GM23338 (cell line): ENCODE measurements around the gene TBC1D5. TPM values are rescaled to one million over a fixed set of nuclear protein-coding genes. Genes with fewer than 3 reads are reported as not detected.

Source experiments
- ATAC-seq: fragments of 200-7000 bp; cut with Tn5 transposase; 3 replicates; pipeline ENCODE4 v1.9.1; 2020
- DNase-seq: peaks from one replicate; pipeline ENCODE4 v3.0.0-alpha.2; 2015; ENCODE audit warnings: low spot score
- H2AFZ ChIP-seq: fragments of 200-600 bp; sonication (generic); 2 replicates; pipeline ENCODE4 v1.8.0; 2016; ENCODE audit warnings: antibody characterized with exemption, mild to moderate bottlenecking, moderate library complexity
- H3F3A ChIP-seq: fragments of 200-600 bp; sonication (generic); replicated peaks from 2 replicates; pipeline ENCODE4 v1.8.0; 2017; ENCODE audit warnings: antibody characterized with exemption, mixed run types, low read depth
- H3K27ac ChIP-seq: fragments of 200-600 bp; sonication (generic); 2 replicates; pipeline ENCODE4 v1.6.1; 2016; ENCODE audit warnings: low read depth
- H3K27me3 ChIP-seq: fragments of 200-600 bp; sonication (generic); 2 replicates; pipeline ENCODE4 v1.8.0; 2016; ENCODE audit warnings: mild to moderate bottlenecking, mixed run types, moderate library complexity; ENCODE audit not compliant: insufficient read depth
- H3K36me3 ChIP-seq: fragments of 200-600 bp; sonication (generic); 2 replicates; pipeline ENCODE4 v1.8.0; 2016; ENCODE audit warnings: mild to moderate bottlenecking; ENCODE audit not compliant: insufficient read depth
- H3K4me1 ChIP-seq: fragments of 200-600 bp; sonication (generic); 2 replicates; pipeline ENCODE4 v1.8.0; 2016; ENCODE audit warnings: mild to moderate bottlenecking, moderate library complexity; ENCODE audit not compliant: insufficient read depth
- H3K4me2 ChIP-seq: fragments of 200-600 bp; sonication (generic); 2 replicates; pipeline ENCODE4 v1.7.1; 2017; ENCODE audit warnings: mixed run types
- H3K4me3 ChIP-seq: fragments of 200-600 bp; sonication (generic); 2 replicates; pipeline ENCODE4 v1.6.1; 2016; ENCODE audit warnings: mixed run types
- H3K79me2 ChIP-seq: fragments of 200-600 bp; sonication (generic); replicated peaks from 2 replicates; pipeline ENCODE4 v1.8.0; 2017; ENCODE audit warnings: mild to moderate bottlenecking; ENCODE audit not compliant: insufficient read depth
- H3K9me2 ChIP-seq: fragments of 200-600 bp; sonication (generic); 2 replicates; pipeline ENCODE4 v1.8.0; 2017; ENCODE audit not compliant: insufficient read depth
- H4K20me1 ChIP-seq: fragments of 200-600 bp; sonication (generic); replicated peaks from 2 replicates; pipeline ENCODE4 v1.8.0; 2017; ENCODE audit warnings: mild to moderate bottlenecking; ENCODE audit not compliant: insufficient read depth
- H3K27ac Mint-ChIP-seq: 2 replicates; pipeline ENCODE4 v1.8.0; 2020; ENCODE audit warnings: inconsistent platforms, mild to moderate bottlenecking, moderate library complexity, mixed read lengths
- H3K27me3 Mint-ChIP-seq: 3 replicates; pipeline ENCODE4 v1.8.0; 2022; ENCODE audit warnings: low read depth, mild to moderate bottlenecking, moderate library complexity, mixed read lengths, inconsistent platforms; ENCODE audit not compliant: insufficient read depth, poor library complexity
- H3K36me3 Mint-ChIP-seq: 3 replicates; pipeline ENCODE4 v1.8.0; 2021; ENCODE audit warnings: low read depth, mild to moderate bottlenecking, inconsistent platforms, moderate library complexity, mixed read lengths
- H3K4me1 Mint-ChIP-seq: 3 replicates; pipeline ENCODE4 v1.8.0; 2020; ENCODE audit warnings: mild to moderate bottlenecking, inconsistent platforms, mixed read lengths
- H3K4me3 Mint-ChIP-seq: 3 replicates; pipeline ENCODE4 v1.8.0; 2021; ENCODE audit warnings: moderate library complexity, mild to moderate bottlenecking, inconsistent platforms, mixed read lengths
- H3K9me3 Mint-ChIP-seq: 3 replicates; pipeline ENCODE4 v1.8.0; 2020; ENCODE audit warnings: moderate library complexity, mild to moderate bottlenecking, inconsistent platforms, mixed read lengths
- CREB1 ChIP-seq: fragments of 250-450 bp; sonication (Bioruptor Pico); IDR thresholded peaks from 2 replicates; pipeline ENCODE4 v1.5.0; 2020; ENCODE audit warnings: low read depth, mild to moderate bottlenecking, moderate library complexity
- EZH2 ChIP-seq: fragments of 200-600 bp; sonication (generic); IDR thresholded peaks from one replicate; pipeline ENCODE4 v1.8.0; 2017; ENCODE audit warnings: antibody characterized with exemption, mild to moderate bottlenecking, low read depth; ENCODE audit not compliant: unreplicated experiment
- EZH2phosphoT487 ChIP-seq: fragments of 200-600 bp; sonication (generic); IDR thresholded peaks from one replicate; pipeline ENCODE4 v1.8.1; 2018; ENCODE audit warnings: antibody characterized with exemption; ENCODE audit not compliant: unreplicated experiment
- JUNB ChIP-seq: IDR thresholded peaks from one replicate; pipeline ENCODE4 v1.6.1; 2016; ENCODE audit warnings: antibody characterized with exemption; ENCODE audit not compliant: unreplicated experiment
- POLR2AphosphoS5 ChIP-seq: IDR thresholded peaks from 2 replicates; pipeline ENCODE4 v1.6.1; 2016; ENCODE audit warnings: antibody characterized with exemption, low read depth
- STAT1 ChIP-seq: IDR thresholded peaks from one replicate; pipeline ENCODE4 v1.6.1; 2016; ENCODE audit warnings: antibody characterized with exemption; ENCODE audit not compliant: unreplicated experiment
- ZNF114 ChIP-seq: fragments of 250-450 bp; sonication (Bioruptor Pico); IDR thresholded peaks from 2 replicates; pipeline ENCODE4 v1.5.0; 2020; ENCODE audit warnings: mild to moderate bottlenecking, moderate library complexity
- polyA plus RNA-seq: library from polyadenylated mRNA; unstranded; fragments of >200 nt; fragmentation: Nextera tagmentation; extraction: Ambion mirVana; gene quantifications from 2 replicates; pipeline ENCODE4 v1.2.1, GENCODE V29; 2016
- total RNA-seq: library from RNA; depleted of rRNA; stranded (reverse); fragments of >200 nt; shearing (Covaris generic); gene quantifications from 2 replicates; pipeline ENCODE4 v1.2.3, GENCODE V29; 2014
- TF ChIP-seq, protein P1 (sequence below), 2 experiments: fragments of 200-600 bp in 1 of 2; sonication (generic) in 1 of 2; conservative IDR thresholded peaks; 2 replicates each; pipeline versions ENCODE4 v1.5.1 to v1.6.1; 2016 to 2017; ENCODE audit warnings: antibody characterized with exemption in 2 of 2, low read depth in 2 of 2, mild to moderate bottlenecking in 2 of 2, moderate library complexity in 1 of 2
- TF ChIP-seq, protein P2 (sequence below): fragments of 250-450 bp; sonication (Bioruptor Pico); IDR thresholded peaks from 2 replicates; pipeline ENCODE4 v1.5.0; 2020; ENCODE audit warnings: mild to moderate bottlenecking, moderate library complexity
- TF ChIP-seq, protein P3 (sequence below): IDR thresholded peaks from 2 replicates; pipeline ENCODE4 v1.6.1; 2016; ENCODE audit warnings: antibody characterized with exemption

Gene TBC1D5
- total and polyA plus RNA-seq, 2 experiments from 2014 or later: 21.8 to 48.1 TPM

DNA sequence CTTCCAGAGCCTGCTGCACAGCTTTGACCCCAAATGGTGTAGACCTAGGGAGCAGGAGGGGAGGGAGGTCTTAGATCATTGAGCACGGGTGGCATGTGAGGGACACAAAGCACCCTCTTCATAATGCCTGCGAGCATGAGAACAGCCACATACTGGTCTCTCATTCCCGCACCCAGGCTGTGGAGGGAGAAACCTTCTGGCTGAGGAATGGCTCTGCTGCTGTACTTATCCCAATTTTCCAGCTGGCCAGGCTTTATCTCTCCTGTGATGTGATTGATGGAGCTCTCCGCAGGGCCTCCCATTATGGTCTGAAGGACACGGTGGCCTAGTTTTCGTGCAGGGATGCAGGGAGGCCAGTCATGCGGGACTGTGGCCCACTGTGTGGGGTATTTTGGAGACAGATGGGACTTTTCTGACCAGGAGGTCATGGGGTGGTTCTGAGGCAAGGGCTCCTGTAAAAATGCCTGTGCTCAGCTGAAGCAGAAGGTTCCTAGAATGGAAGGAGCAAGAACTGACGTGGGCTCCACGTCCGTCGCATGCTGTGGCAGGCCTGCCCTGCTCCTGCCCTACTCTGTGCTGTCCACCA is 606.2 kb downstream of the TBC1D5 start:
- Histone ChIP-seq H3K4me3 (no peak overlapping the region), H3K4me1 (no peaks in the 10 kb centered on the region), H3K79me2 (no peaks in the 10 kb centered on the region), H3K27me3 (no peaks in the 10 kb centered on the region), H3K9me2 (peaks cover 11% of the 10 kb centered on the region), H4K20me1 (no peaks in the 10 kb centered on the region), H3K4me2 (no peak overlapping the region), H2AFZ (no peak overlapping the region), H3F3A (no peaks in the 10 kb centered on the region), H3K27ac (no peak overlapping the region), H3K36me3 (no peaks in the 10 kb centered on the region)
- H3K4me3 Mint-ChIP-seq: no peak overlapping the region
- no peak overlapping the region for H3K27ac Mint-ChIP-seq
- no peak for DNase-seq
- H3K9me3 Mint-ChIP-seq: peaks cover 4% of the 10 kb centered on the region; the same call in 2 of the 3 replicates
- no peak for ATAC-seq
- H3K36me3 Mint-ChIP-seq: no peaks in the 10 kb centered on the region
- H3K27me3 Mint-ChIP-seq: peaks cover 5% of the 10 kb centered on the region
- H3K4me1 Mint-ChIP-seq: peaks cover 6% of the 10 kb centered on the region
- TF ChIP-seq EZH2phosphoT487 (no peak), JUNB (no peak), POLR2AphosphoS5 (no peak), STAT1 (no peak), CREB1 (CRISPR knock-in tag) (no peak), ZNF114 (CRISPR knock-in tag) (no peak), EZH2 (no peak)
- TF ChIP-seq, protein P1, sequence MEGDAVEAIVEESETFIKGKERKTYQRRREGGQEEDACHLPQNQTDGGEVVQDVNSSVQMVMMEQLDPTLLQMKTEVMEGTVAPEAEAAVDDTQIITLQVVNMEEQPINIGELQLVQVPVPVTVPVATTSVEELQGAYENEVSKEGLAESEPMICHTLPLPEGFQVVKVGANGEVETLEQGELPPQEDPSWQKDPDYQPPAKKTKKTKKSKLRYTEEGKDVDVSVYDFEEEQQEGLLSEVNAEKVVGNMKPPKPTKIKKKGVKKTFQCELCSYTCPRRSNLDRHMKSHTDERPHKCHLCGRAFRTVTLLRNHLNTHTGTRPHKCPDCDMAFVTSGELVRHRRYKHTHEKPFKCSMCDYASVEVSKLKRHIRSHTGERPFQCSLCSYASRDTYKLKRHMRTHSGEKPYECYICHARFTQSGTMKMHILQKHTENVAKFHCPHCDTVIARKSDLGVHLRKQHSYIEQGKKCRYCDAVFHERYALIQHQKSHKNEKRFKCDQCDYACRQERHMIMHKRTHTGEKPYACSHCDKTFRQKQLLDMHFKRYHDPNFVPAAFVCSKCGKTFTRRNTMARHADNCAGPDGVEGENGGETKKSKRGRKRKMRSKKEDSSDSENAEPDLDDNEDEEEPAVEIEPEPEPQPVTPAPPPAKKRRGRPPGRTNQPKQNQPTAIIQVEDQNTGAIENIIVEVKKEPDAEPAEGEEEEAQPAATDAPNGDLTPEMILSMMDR (conservative IDR thresholded peaks at IDR 0.05; ENCODE audit: low read depth in 2 of 2): no peak
- TF ChIP-seq, protein P2, sequence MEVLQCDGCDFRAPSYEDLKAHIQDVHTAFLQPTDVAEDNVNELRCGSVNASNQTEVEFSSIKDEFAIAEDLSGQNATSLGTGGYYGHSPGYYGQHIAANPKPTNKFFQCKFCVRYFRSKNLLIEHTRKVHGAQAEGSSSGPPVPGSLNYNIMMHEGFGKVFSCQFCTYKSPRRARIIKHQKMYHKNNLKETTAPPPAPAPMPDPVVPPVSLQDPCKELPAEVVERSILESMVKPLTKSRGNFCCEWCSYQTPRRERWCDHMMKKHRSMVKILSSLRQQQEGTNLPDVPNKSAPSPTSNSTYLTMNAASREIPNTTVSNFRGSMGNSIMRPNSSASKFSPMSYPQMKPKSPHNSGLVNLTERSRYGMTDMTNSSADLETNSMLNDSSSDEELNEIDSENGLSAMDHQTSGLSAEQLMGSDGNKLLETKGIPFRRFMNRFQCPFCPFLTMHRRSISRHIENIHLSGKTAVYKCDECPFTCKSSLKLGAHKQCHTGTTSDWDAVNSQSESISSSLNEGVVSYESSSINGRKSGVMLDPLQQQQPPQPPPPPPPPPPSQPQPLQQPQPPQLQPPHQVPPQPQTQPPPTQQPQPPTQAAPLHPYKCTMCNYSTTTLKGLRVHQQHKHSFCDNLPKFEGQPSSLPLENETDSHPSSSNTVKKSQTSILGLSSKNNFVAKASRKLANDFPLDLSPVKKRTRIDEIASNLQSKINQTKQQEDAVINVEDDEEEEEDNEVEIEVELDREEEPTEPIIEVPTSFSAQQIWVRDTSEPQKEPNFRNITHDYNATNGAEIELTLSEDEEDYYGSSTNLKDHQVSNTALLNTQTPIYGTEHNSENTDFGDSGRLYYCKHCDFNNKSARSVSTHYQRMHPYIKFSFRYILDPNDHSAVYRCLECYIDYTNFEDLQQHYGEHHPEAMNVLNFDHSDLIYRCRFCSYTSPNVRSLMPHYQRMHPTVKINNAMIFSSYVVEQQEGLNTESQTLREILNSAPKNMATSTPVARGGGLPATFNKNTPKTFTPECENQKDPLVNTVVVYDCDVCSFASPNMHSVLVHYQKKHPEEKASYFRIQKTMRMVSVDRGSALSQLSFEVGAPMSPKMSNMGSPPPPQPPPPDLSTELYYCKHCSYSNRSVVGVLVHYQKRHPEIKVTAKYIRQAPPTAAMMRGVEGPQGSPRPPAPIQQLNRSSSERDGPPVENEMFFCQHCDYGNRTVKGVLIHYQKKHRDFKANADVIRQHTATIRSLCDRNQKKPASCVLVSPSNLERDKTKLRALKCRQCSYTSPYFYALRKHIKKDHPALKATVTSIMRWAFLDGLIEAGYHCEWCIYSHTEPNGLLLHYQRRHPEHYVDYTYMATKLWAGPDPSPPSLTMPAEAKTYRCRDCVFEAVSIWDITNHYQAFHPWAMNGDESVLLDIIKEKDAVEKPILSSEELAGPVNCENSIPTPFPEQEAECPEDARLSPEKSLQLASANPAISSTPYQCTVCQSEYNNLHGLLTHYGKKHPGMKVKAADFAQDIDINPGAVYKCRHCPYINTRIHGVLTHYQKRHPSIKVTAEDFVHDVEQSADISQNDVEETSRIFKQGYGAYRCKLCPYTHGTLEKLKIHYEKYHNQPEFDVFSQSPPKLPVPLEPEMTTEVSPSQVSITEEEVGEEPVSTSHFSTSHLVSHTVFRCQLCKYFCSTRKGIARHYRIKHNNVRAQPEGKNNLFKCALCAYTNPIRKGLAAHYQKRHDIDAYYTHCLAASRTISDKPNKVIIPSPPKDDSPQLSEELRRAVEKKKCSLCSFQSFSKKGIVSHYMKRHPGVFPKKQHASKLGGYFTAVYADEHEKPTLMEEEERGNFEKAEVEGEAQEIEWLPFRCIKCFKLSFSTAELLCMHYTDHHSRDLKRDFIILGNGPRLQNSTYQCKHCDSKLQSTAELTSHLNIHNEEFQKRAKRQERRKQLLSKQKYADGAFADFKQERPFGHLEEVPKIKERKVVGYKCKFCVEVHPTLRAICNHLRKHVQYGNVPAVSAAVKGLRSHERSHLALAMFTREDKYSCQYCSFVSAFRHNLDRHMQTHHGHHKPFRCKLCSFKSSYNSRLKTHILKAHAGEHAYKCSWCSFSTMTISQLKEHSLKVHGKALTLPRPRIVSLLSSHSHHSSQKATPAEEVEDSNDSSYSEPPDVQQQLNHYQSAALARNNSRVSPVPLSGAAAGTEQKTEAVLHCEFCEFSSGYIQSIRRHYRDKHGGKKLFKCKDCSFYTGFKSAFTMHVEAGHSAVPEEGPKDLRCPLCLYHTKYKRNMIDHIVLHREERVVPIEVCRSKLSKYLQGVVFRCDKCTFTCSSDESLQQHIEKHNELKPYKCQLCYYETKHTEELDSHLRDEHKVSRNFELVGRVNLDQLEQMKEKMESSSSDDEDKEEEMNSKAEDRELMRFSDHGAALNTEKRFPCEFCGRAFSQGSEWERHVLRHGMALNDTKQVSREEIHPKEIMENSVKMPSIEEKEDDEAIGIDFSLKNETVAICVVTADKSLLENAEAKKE: no peak
- TF ChIP-seq, protein P3, sequence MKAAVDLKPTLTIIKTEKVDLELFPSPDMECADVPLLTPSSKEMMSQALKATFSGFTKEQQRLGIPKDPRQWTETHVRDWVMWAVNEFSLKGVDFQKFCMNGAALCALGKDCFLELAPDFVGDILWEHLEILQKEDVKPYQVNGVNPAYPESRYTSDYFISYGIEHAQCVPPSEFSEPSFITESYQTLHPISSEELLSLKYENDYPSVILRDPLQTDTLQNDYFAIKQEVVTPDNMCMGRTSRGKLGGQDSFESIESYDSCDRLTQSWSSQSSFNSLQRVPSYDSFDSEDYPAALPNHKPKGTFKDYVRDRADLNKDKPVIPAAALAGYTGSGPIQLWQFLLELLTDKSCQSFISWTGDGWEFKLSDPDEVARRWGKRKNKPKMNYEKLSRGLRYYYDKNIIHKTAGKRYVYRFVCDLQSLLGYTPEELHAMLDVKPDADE: no peak
